Peyer's patch (tissue), 4 donors: ENCODE data around the gene IGF1. TPM values are rescaled to one million over a fixed set of nuclear protein-coding genes. Genes with fewer than 3 reads are reported as not detected.

ENCODE experiments used
- DNase-seq, 3 donors: peaks; one replicate each; pipeline ENCODE4 v3.0.0-alpha.2; 2017 to 2019
- H3K27ac ChIP-seq, 4 donors: fragments of 200-600 bp; sonication (generic); one replicate each; pipeline ENCODE4 v1.5.1; 2016 to 2019
- H3K27me3 ChIP-seq, 2 donors: fragments of 200-600 bp; sonication (generic); one replicate each; pipeline ENCODE4 v1.5.1; 2019
- H3K36me3 ChIP-seq, 3 donors: fragments of 200-600 bp; sonication (generic); one replicate each; pipeline ENCODE4 v1.5.1; 2016 to 2019
- H3K4me1 ChIP-seq, 4 donors: fragments of 200-600 bp; sonication (generic); one replicate each; pipeline ENCODE4 v1.5.1; 2016 to 2019
- H3K4me3 ChIP-seq, 4 donors: fragments of 200-600 bp; sonication (generic); 1 replicate in 3 of 4; 2 replicates in 1 of 4; pipeline ENCODE4 v1.5.1; 2016 to 2019; ENCODE audit warnings: mild to moderate bottlenecking in 1 of 4
- H3K9me3 ChIP-seq, 4 donors: fragments of 200-600 bp; sonication (generic); one replicate each; pipeline ENCODE4 v1.5.1; 2016 to 2019; ENCODE audit warnings: mild to moderate bottlenecking in 1 of 4
- POLR2A ChIP-seq, 2 donors: fragments of 450-650 bp; IDR thresholded peaks; one replicate each; pipeline ENCODE4 v1.5.1; 2017; ENCODE audit warnings: antibody characterized with exemption in 2 of 2, mild to moderate bottlenecking in 2 of 2, moderate library complexity in 2 of 2
- total RNA-seq, 4 donors: library from RNA; depleted of rRNA; stranded (reverse); fragments of >200 nt; gene quantifications; one replicate each; pipeline ENCODE4 v1.1.0, GENCODE V29; 2016
- TF ChIP-seq, protein P1 (sequence below), 6 experiments: fragments of 450-650 bp in 4 of 6; fragments of 200-600 bp in 2 of 6; sonication (generic) in 1 of 6; IDR thresholded peaks; one replicate each; pipeline ENCODE4 v1.5.1; 2017 to 2019; ENCODE audit warnings: antibody characterized with exemption in 6 of 6, mild to moderate bottlenecking in 3 of 6, moderate library complexity in 1 of 6

IGF1 gene
- total RNA-seq, 4 donors from 2014 or later = 4.0 to 21.5 (median 6.3) TPM

GRCh38 chr12:102435827-102436436, 44.4 kb downstream of the IGF1 start:
- H3K36me3 ChIP-seq = no peaks in the 10 kb centered on the region
- no peak overlapping the region for H3K27ac ChIP-seq
- no peak overlapping the region for H3K4me3 ChIP-seq

DNA sequence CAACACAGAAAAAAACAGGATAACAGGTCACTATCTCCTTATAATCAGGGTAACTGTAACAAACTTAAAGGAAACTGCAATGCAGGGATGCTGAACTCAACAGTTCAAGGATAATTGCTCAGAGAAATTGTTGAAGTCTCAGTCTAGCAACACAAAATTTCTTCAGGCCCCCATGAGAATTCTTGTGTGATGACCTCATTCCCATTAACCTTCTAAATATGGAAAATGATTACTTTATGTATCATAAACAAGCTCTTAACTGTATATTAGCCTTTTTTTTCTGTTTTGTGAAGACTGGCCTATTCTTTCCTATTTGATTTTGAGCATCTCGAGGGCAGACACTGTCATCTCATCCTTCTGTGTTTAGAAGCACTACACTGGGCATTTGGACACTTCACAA, 47.1 kb downstream of the IGF1 start:
- H3K4me3 ChIP-seq = no peak overlapping the region
- H3K27ac ChIP-seq = no peak overlapping the region
- no peak for DNase-seq
- TF ChIP-seq, protein P1, sequence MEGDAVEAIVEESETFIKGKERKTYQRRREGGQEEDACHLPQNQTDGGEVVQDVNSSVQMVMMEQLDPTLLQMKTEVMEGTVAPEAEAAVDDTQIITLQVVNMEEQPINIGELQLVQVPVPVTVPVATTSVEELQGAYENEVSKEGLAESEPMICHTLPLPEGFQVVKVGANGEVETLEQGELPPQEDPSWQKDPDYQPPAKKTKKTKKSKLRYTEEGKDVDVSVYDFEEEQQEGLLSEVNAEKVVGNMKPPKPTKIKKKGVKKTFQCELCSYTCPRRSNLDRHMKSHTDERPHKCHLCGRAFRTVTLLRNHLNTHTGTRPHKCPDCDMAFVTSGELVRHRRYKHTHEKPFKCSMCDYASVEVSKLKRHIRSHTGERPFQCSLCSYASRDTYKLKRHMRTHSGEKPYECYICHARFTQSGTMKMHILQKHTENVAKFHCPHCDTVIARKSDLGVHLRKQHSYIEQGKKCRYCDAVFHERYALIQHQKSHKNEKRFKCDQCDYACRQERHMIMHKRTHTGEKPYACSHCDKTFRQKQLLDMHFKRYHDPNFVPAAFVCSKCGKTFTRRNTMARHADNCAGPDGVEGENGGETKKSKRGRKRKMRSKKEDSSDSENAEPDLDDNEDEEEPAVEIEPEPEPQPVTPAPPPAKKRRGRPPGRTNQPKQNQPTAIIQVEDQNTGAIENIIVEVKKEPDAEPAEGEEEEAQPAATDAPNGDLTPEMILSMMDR (IDR thresholded peaks at IDR 0.05) = no peak
- no peak for TF ChIP-seq POLR2A (IDR thresholded peaks at IDR 0.05)
- no peaks in the 10 kb centered on the region for H3K27me3 ChIP-seq
- H3K4me1 ChIP-seq = no peaks in the 10 kb centered on the region
- no peaks in the 10 kb centered on the region for H3K9me3 ChIP-seq
- H3K36me3 ChIP-seq = no peaks in the 10 kb centered on the region

More at GRCh38 chr12:102435827-102436436, 44.4 kb downstream of the IGF1 start:
- Histone ChIP-seq H3K4me1 (no peaks in the 10 kb centered on the region), H3K27me3 (no peaks in the 10 kb centered on the region), H3K9me3 (no peaks in the 10 kb centered on the region)
- TF ChIP-seq POLR2A (IDR thresholded peaks at IDR 0.05) = no peak
- TF ChIP-seq, protein P1 (IDR thresholded peaks at IDR 0.05) = no peak
- DNase-seq = no peak

DNA sequence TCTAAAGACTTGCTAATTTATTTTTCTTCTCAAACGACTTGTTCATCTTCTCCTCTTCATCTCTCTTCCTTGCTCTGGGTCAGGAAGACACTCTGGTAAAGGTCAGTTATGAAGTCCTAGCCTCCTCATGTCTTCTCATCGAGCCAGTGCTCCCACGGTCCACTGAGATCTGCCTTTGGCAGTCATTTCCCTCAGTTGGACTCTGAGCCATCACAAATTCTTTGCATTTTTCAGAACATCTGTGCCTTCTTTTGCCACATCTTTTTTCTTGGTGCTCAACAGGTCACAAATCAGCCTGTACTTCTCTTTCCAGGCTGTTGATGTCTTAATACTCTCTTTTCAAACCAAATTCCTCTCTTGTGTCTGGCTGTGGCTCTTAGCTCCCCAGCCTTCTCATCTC, 49.7 kb downstream of the IGF1 start:
- Histone ChIP-seq H3K27ac (no peak overlapping the region), H3K27me3 (no peaks in the 10 kb centered on the region), H3K4me3 (no peak overlapping the region), H3K9me3 (no peaks in the 10 kb centered on the region), H3K4me1 (no peaks in the 10 kb centered on the region), H3K36me3 (no peaks in the 10 kb centered on the region)
- TF ChIP-seq POLR2A (IDR thresholded peaks at IDR 0.05) = no peak
- TF ChIP-seq, protein P1 (IDR thresholded peaks at IDR 0.05) = no peak
- no peak for DNase-seq

DNA sequence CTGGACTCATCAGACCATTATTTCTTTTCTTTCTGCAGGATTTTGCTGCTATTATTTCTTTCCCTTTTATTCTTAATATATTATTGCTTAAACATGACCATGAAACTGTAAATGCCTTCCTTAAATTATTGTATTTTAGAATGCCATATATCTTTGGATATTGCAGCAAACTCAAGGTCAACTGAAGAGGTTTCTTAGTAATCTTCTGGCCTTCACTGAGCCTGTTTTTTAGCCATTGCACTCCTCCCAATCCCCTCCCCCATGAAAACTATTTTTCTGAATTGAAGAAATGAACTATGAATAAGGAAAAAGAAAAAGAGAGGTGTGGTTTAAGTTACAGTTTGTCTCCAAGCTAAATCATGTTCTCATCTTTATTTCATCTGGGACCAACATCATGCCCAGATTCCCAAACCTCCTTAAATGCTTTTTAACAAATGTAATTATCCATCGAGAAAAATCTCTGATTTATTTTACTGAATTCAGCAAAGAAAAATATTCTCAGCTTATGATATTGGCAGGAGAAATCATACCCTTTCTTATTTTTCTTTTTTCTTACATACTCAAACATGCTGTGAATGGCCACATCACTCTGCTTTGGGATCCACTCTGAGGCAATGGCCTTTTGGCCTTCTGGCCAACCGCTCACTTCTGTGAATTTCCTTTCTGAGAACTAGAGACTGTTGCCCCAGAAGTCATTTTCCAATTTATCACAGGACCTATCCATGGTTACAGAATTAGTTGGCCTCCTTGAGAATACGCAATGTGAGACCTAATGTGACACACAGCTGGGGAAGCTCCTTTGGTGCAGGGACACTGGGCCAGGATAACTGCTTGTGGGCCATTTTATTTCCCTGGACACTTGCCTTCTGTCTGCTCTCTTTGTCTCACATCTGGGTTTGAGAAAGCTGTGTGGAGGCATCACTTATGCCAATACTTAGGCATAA, 50.9 kb downstream of the IGF1 start:
- Histone ChIP-seq H3K27me3 (no peaks in the 10 kb centered on the region), H3K36me3 (no peaks in the 10 kb centered on the region), H3K4me3 (no peak overlapping the region), H3K27ac (no peak overlapping the region), H3K9me3 (no peaks in the 10 kb centered on the region), H3K4me1 (no peaks in the 10 kb centered on the region)
- TF ChIP-seq, protein P1 (IDR thresholded peaks at IDR 0.05) = no peak
- TF ChIP-seq POLR2A (IDR thresholded peaks at IDR 0.05) = no peak
- no peak for DNase-seq

GRCh38 chr12:102427543-102427941, 52.8 kb downstream of the IGF1 start:
- no peak for DNase-seq
- H3K9me3 ChIP-seq = no peaks in the 10 kb centered on the region
- no peak overlapping the region for H3K27ac ChIP-seq
- TF ChIP-seq POLR2A (IDR thresholded peaks at IDR 0.05) = no peak
- TF ChIP-seq, protein P1 (IDR thresholded peaks at IDR 0.05) = no peak
- H3K36me3 ChIP-seq = no peaks in the 10 kb centered on the region
- H3K27me3 ChIP-seq = no peaks in the 10 kb centered on the region
- H3K4me1 ChIP-seq = no peaks in the 10 kb centered on the region
- no peak overlapping the region for H3K4me3 ChIP-seq
